Endothelial cell of umbilical vein (primary cell): ENCODE data around the gene RTN4IP1. TPM values are rescaled to one million over a fixed set of nuclear protein-coding genes. Genes with fewer than 3 reads are reported as not detected.
"Not testable (repeated sequence)": the region's sequence is repeated elsewhere in the genome, so short reads cannot be mapped to it uniquely, and the experiment has no call there.

ENCODE experiments used
- BruUV-seq: library from RNA; stranded (reverse); fragments of 400-500 nt; replicated peaks from 2 replicates; lab custom pipeline; 2021; lab: Mats Ljungman, UMichigan
- CTCF ChIA-PET: fragments of 300-600, 350-600 bp; sonication (Branson Sonifier 250); formaldehyde crosslinking; loops from one replicate; lab custom pipeline; 2021; ENCODE audit warnings: antibody characterized with exemption, inconsistent platforms; lab: Charles Lee
- POLR2A ChIA-PET: fragments of 300-600, 350-600 bp; sonication (Branson Sonifier 250); formaldehyde crosslinking; loops from one replicate; lab custom pipeline; 2021; ENCODE audit warnings: antibody characterized with exemption, inconsistent platforms; lab: Charles Lee
- DNase-seq: peaks from one replicate; pipeline ENCODE4 v3.0.0-alpha.2; 2011; ENCODE audit warnings: low read depth, low spot score
- FAIRE-seq: peaks from 2 replicates; lab custom pipeline; 2011; peaks lifted over from hg19 to GRCh38; lab: Jason Lieb, UNC
- H2AFZ ChIP-seq: 2 replicates; pipeline ENCODE4 v1.6.0; 2012; ENCODE audit warnings: low read depth, low read length, control low read depth, inconsistent platforms
- H3K27ac ChIP-seq: 2 replicates; pipeline ENCODE4 v1.5.1; 2011; ENCODE audit warnings: low read depth, mild to moderate bottlenecking, control low read depth, low read length, moderate library complexity; ENCODE audit not compliant: insufficient read depth
- H3K27me3 ChIP-seq, 2 experiments: 2 replicates each; pipeline versions ENCODE4 v1.6.0 to v1.6.1; 2011; ENCODE audit warnings: low read length in 2 of 2, mixed read lengths in 1 of 2; ENCODE audit not compliant: control insufficient read depth in 2 of 2, insufficient read depth in 2 of 2
- H3K36me3 ChIP-seq, 2 experiments: 2 replicates in 1 of 2; 3 replicates in 1 of 2; pipeline ENCODE4 v1.5.1; 2011; ENCODE audit warnings: low read length in 2 of 2, mild to moderate bottlenecking in 1 of 2, moderate library complexity in 1 of 2; ENCODE audit not compliant: control insufficient read depth in 2 of 2, insufficient read depth in 2 of 2; ENCODE audit errors: extremely low read depth in 1 of 2
- H3K4me1 ChIP-seq: 3 replicates; pipeline ENCODE4 v1.5.1; 2011; ENCODE audit warnings: mild to moderate bottlenecking, low read length; ENCODE audit not compliant: control insufficient read depth, insufficient read depth; ENCODE audit errors: extremely low read depth
- H3K4me2 ChIP-seq: 2 replicates; pipeline ENCODE4 v1.6.1; 2011; ENCODE audit warnings: low read length, control low read depth, mixed read lengths; ENCODE audit not compliant: insufficient read depth
- H3K4me3 ChIP-seq, 3 experiments: fragments of 200-600 bp in 1 of 3; sonication (generic), shearing (Covaris generic) in 1 of 3; replicated peaks in 1 of 3; 2 replicates each; pipeline ENCODE4 v1.5.1; 2011 to 2016; ENCODE audit warnings: control low read depth in 3 of 3, low read length in 3 of 3, mild to moderate bottlenecking in 2 of 3, inconsistent platforms in 1 of 3, low read depth in 1 of 3, moderate library complexity in 1 of 3; ENCODE audit not compliant: insufficient read depth in 1 of 3
- H3K79me2 ChIP-seq: 2 replicates; pipeline ENCODE4 v1.6.0; 2012; ENCODE audit warnings: low read length, inconsistent platforms; ENCODE audit not compliant: control insufficient read depth, insufficient read depth
- H3K9ac ChIP-seq: replicated peaks from 2 replicates; pipeline ENCODE3; 2011; ENCODE audit warnings: low read length, control low read depth; ENCODE audit not compliant: insufficient read depth; ENCODE audit errors: extremely low read depth
- H3K9me1 ChIP-seq: replicated peaks from 3 replicates; pipeline ENCODE4 v1.6.0; 2011; ENCODE audit warnings: mild to moderate bottlenecking, low read length; ENCODE audit not compliant: control insufficient read depth, insufficient read depth; ENCODE audit errors: extremely low read depth
- H3K9me3 ChIP-seq: replicated peaks from 2 replicates; pipeline ENCODE4 v1.5.1; 2012; ENCODE audit warnings: low read length, inconsistent platforms; ENCODE audit not compliant: control insufficient read depth, insufficient read depth
- H4K20me1 ChIP-seq: replicated peaks from 2 replicates; pipeline ENCODE3; 2011; ENCODE audit warnings: mild to moderate bottlenecking, low read length; ENCODE audit not compliant: control insufficient read depth, insufficient read depth; ENCODE audit errors: extremely low read depth
- EZH2 ChIP-seq: IDR thresholded peaks from 2 replicates; pipeline ENCODE4 v1.6.1; 2012; ENCODE audit warnings: borderline replicate concordance, low read depth, mild to moderate bottlenecking, moderate library complexity, low read length, inconsistent platforms; ENCODE audit not compliant: severe bottlenecking
- FOS ChIP-seq: IDR thresholded peaks from 2 replicates; pipeline ENCODE4 v1.6.1; 2011; ENCODE audit warnings: mild to moderate bottlenecking, low read length, moderate library complexity, borderline replicate concordance; ENCODE audit not compliant: insufficient read depth
- JUN ChIP-seq: IDR thresholded peaks from 2 replicates; pipeline ENCODE4 v1.6.1; 2011; ENCODE audit warnings: borderline replicate concordance, low read depth; ENCODE audit not compliant: insufficient read length, insufficient read depth
- dilution Hi-C: fragments of 300-500 bp; cut with MboI; formaldehyde crosslinking; loops from one replicate; pipeline ENCODE4 v1.15.0; 2019; ENCODE audit warnings: low sequenced_read_pairs; ENCODE audit not compliant: extremely low pct_ligation_motif_present
- intact Hi-C: fragments of 100-400 bp; cut with micrococcal nuclease; formaldehyde crosslinking; loops from one replicate; pipeline ENCODE4 v1.10.0; 2022
- polyA plus RNA-seq, 4 experiments: library from polyadenylated mRNA; depleted of rRNA in 3 of 4; stranded (reverse) in 3 of 4; unstranded in 1 of 4; fragments of >200 nt; gene quantifications; 2 replicates each; pipeline versions ENCODE4 v1.2.1 to v1.2.3, GENCODE V29; 2011 to 2012; ENCODE audit warnings: missing spikeins in 1 of 4
- total RNA-seq: library from RNA; stranded (reverse); gene quantifications from 2 replicates; pipeline ENCODE4 v1.2.3, GENCODE V29; 2021

Gene RTN4IP1
- total and polyA plus RNA-seq, 2 donors (not counting 3 experiments of a cell fraction or from before 2014, with no cell fraction given) = 3.9 to 5.4 TPM

GRCh38 chr6:106560996-106561685 lies 68.2 kb downstream of the RTN4IP1 start:
- no peak overlapping the region for H3K9ac ChIP-seq
- ChIA-PET CTCF (interaction anchor here (0.7 to 23.4 kb wide), 4 partner anchors 49 to 225 kb away, joined by 3 to 397 read pairs (median 8); no protein-coding TSS in a partner anchor), POLR2A (no interaction called here)
- DNase-seq (no peak), FAIRE-seq (no peak)
- no peak overlapping the region for H3K27ac ChIP-seq
- H3K9me1 ChIP-seq = no peaks in the 10 kb centered on the region
- intact Hi-C loops (no loop called here), dilution Hi-C loops (loop anchor here (25.0 kb wide), 1 partner anchor 124 kb away; no protein-coding TSS in a partner anchor)
- TF ChIP-seq JUN = peak; percentile 16
- TF ChIP-seq EZH2 = no peak
- peak; percentile 47 for TF ChIP-seq FOS
- no peaks in the 10 kb centered on the region for H4K20me1 ChIP-seq
- H3K4me2 ChIP-seq = no peak overlapping the region
- no peaks in the 10 kb centered on the region for H3K79me2 ChIP-seq
- BruUV-seq = no TSS peak
- no peaks in the 10 kb centered on the region for H3K4me1 ChIP-seq
- H3K9me3 ChIP-seq = no peaks in the 10 kb centered on the region
- peaks cover 0 to 3% of the 10 kb centered on the region in 2 experiments for H3K36me3 ChIP-seq
- no peak overlapping the region for H3K4me3 ChIP-seq
- H3K27me3 ChIP-seq = no peaks in the 10 kb centered on the region
- no peak overlapping the region for H2AFZ ChIP-seq

- BruUV-seq, intact Hi-C loops: not testable (repeated sequence)
Observed at GRCh38 chr6:106559659-106560058, 69.6 kb downstream of the RTN4IP1 start.

More at GRCh38 chr6:106559659-106560058, 69.6 kb downstream of the RTN4IP1 start:
- dilution Hi-C loops = loop anchor here (25.0 kb wide), 1 partner anchor 122 kb away; no protein-coding TSS in a partner anchor
- H4K20me1 ChIP-seq, H3K9me1 ChIP-seq, POLR2A ChIA-PET, DNase-seq, FAIRE-seq, H3K27me3 ChIP-seq, H3K9ac ChIP-seq, H3K4me2 ChIP-seq, H3K36me3 ChIP-seq, H2AFZ ChIP-seq, H3K79me2 ChIP-seq, H3K4me1 ChIP-seq, H3K4me3 ChIP-seq, H3K27ac ChIP-seq, H3K9me3 ChIP-seq: not testable (repeated sequence)
- CTCF ChIA-PET = interaction anchor here (0.7 to 23.4 kb wide), 8 partner anchors 13 to 420 kb away, joined by 3 to 397 read pairs (median 3); no protein-coding TSS in a partner anchor
